ENCODE results near the gene ACSF3. TPM values are rescaled to one million over a fixed set of nuclear protein-coding genes. Genes with fewer than 3 reads are reported as not detected.

ACSF3 gene
- total and polyA plus RNA-seq, 4 experiments from 2014 or later, result 30.4 to 71.2 (median 50.0) TPM

GRCh38 chr16:89159850-89160354 is 66.2 kb downstream of the ACSF3 start:
- Histone ChIP-seq H3K27ac (ENCODE audit: low read depth, low read length) (no peak overlapping the region), H3K4me1 (ENCODE audit: insufficient read depth, low read length) (no peaks in the 10 kb centered on the region), H3K4me3 (ENCODE audit: low read length in 2 of 2) (no peak overlapping the region), H3K27me3 (ENCODE audit: insufficient read depth, low read length) (no peaks in the 10 kb centered on the region), H3K9me3 (ENCODE audit: control insufficient read depth in 1 of 2, low read length in 2 of 2) (no peaks in the 10 kb centered on the region), H3K36me3 (ENCODE audit: insufficient read depth, low read length) (no peaks in the 10 kb centered on the region)
- H3K4me3 Mint-ChIP-seq, result no peak overlapping the region
- H3K36me3 Mint-ChIP-seq, result no peaks in the 10 kb centered on the region
- no peaks in the 10 kb centered on the region for H3K9me3 Mint-ChIP-seq
- no peaks in the 10 kb centered on the region for H3K27me3 Mint-ChIP-seq
- intact Hi-C loops (cut with micrococcal nuclease), result no loop called here
- ChIA-PET CTCF (ENCODE audit: partially characterized antibody) (no interaction called here), POLR2A (ENCODE audit: partially characterized antibody) (no interaction called here)
- H3K27ac Mint-ChIP-seq, result peak overlapping the region in 1 of 7 donors; percentile 36
- DNase-seq, result no peak
- H3K4me1 Mint-ChIP-seq, result peaks cover 0 to 20% (median 1%) of the 10 kb centered on the region in 4 donors

GRCh38 chr16:89160977-89161701 is 67.5 kb downstream of the ACSF3 start:
- POLR2A ChIA-PET (ENCODE audit: partially characterized antibody), result no interaction called here
- H3K27ac ChIP-seq (ENCODE audit: low read depth, low read length), result no peak overlapping the region
- intact Hi-C loops (cut with micrococcal nuclease), result no loop called here
- no peaks in the 10 kb centered on the region for H3K9me3 ChIP-seq (ENCODE audit: control insufficient read depth in 1 of 2, low read length in 2 of 2)
- H3K36me3 ChIP-seq (ENCODE audit: insufficient read depth, low read length), result no peaks in the 10 kb centered on the region
- no peak overlapping the region for H3K4me3 ChIP-seq (ENCODE audit: low read length in 2 of 2)
- CTCF ChIA-PET (ENCODE audit: partially characterized antibody), result no interaction called here
- peak overlapping the region in 2 of 7 donors; percentile 18 to 48 for H3K27ac Mint-ChIP-seq
- no peaks in the 10 kb centered on the region for H3K9me3 Mint-ChIP-seq
- no peaks in the 10 kb centered on the region for H3K36me3 Mint-ChIP-seq
- no peaks in the 10 kb centered on the region for H3K27me3 ChIP-seq (ENCODE audit: insufficient read depth, low read length)
- H3K4me1 ChIP-seq (ENCODE audit: insufficient read depth, low read length), result no peaks in the 10 kb centered on the region
- H3K4me1 Mint-ChIP-seq, result peaks cover 0 to 11% (median 1%) of the 10 kb centered on the region in 4 donors
- DNase-seq, result no peak
- H3K4me3 Mint-ChIP-seq, result no peak overlapping the region
- no peaks in the 10 kb centered on the region for H3K27me3 Mint-ChIP-seq

GRCh38 chr16:89161763-89162713 is 68.4 kb downstream of the ACSF3 start:
- H3K27me3 Mint-ChIP-seq, result no peaks in the 10 kb centered on the region
- intact Hi-C loops (cut with micrococcal nuclease), result no loop called here

GRCh38 chr16:89163297-89163696 is 69.6 kb downstream of the ACSF3 start:
- no peak overlapping the region for H3K27ac Mint-ChIP-seq
- no peaks in the 10 kb centered on the region for H3K27me3 Mint-ChIP-seq
- H3K36me3 Mint-ChIP-seq, result no peaks in the 10 kb centered on the region
- Histone ChIP-seq H3K27me3 (ENCODE audit: insufficient read depth, low read length) (no peaks in the 10 kb centered on the region), H3K4me3 (ENCODE audit: low read length in 2 of 2) (no peak overlapping the region), H3K4me1 (ENCODE audit: insufficient read depth, low read length) (peaks cover 10% of the 10 kb centered on the region), H3K9me3 (ENCODE audit: control insufficient read depth in 1 of 2, low read length in 2 of 2) (no peaks in the 10 kb centered on the region), H3K36me3 (ENCODE audit: insufficient read depth, low read length) (no peaks in the 10 kb centered on the region), H3K27ac (ENCODE audit: low read depth, low read length) (no peak overlapping the region)
- no peak overlapping the region for H3K4me3 Mint-ChIP-seq
- H3K4me1 Mint-ChIP-seq, result peaks cover 0 to 3% (median 0%) of the 10 kb centered on the region in 4 donors
- ChIA-PET CTCF (ENCODE audit: partially characterized antibody) (interaction anchor here (1.4 kb wide), 1 partner anchor 348 kb away, joined by 3 read pairs; no protein-coding TSS in a partner anchor), POLR2A (ENCODE audit: partially characterized antibody) (interaction anchor here (0.7 kb wide), 1 partner anchor 68 kb away, joined by 3 read pairs; no protein-coding TSS in a partner anchor)
- no peaks in the 10 kb centered on the region for H3K9me3 Mint-ChIP-seq
- intact Hi-C loops (cut with micrococcal nuclease), result no loop called here
- no peak for DNase-seq

More at GRCh38 chr16:89161763-89162713, 68.4 kb downstream of the ACSF3 start:
- Mint-ChIP-seq H3K4me3 (peak overlapping the region in 1 of 8 donors; percentile 49), H3K36me3 (no peaks in the 10 kb centered on the region), H3K9me3 (no peaks in the 10 kb centered on the region), H3K27ac (peak overlapping the region in 3 of 7 donors; percentile 49 to 92 (median 67)), H3K4me1 (peaks cover 0 to 9% (median 1%) of the 10 kb centered on the region in 4 donors)
- POLR2A ChIA-PET (ENCODE audit: partially characterized antibody), result no interaction called here
- no peaks in the 10 kb centered on the region for H3K27me3 ChIP-seq (ENCODE audit: insufficient read depth, low read length)
- CTCF ChIA-PET (ENCODE audit: partially characterized antibody), result no interaction called here
- H3K9me3 ChIP-seq (ENCODE audit: control insufficient read depth in 1 of 2, low read length in 2 of 2), result no peaks in the 10 kb centered on the region
- no peak overlapping the region for H3K27ac ChIP-seq (ENCODE audit: low read depth, low read length)
- no peak overlapping the region for H3K4me3 ChIP-seq (ENCODE audit: low read length in 2 of 2)
- H3K36me3 ChIP-seq (ENCODE audit: insufficient read depth, low read length), result no peaks in the 10 kb centered on the region
- peaks cover 2% of the 10 kb centered on the region for H3K4me1 ChIP-seq (ENCODE audit: insufficient read depth, low read length)
- DNase-seq, result no peak

GRCh38 chr16:89164436-89164835 is 70.8 kb downstream of the ACSF3 start:
- intact Hi-C loops (cut with micrococcal nuclease), result no loop called here
- no peaks in the 10 kb centered on the region for H3K9me3 ChIP-seq (ENCODE audit: control insufficient read depth in 1 of 2, low read length in 2 of 2)
- no peak overlapping the region for H3K4me3 ChIP-seq (ENCODE audit: low read length in 2 of 2)
- Mint-ChIP-seq H3K27ac (no peak overlapping the region), H3K27me3 (no peaks in the 10 kb centered on the region), H3K9me3 (no peaks in the 10 kb centered on the region), H3K4me3 (no peak overlapping the region), H3K36me3 (no peaks in the 10 kb centered on the region), H3K4me1 (no peaks in the 10 kb centered on the region)
- H3K27ac ChIP-seq (ENCODE audit: low read depth, low read length), result no peak overlapping the region
- ChIA-PET CTCF (ENCODE audit: partially characterized antibody) (interaction anchor here (1.4 kb wide), 1 partner anchor 349 kb away, joined by 3 read pairs; no protein-coding TSS in a partner anchor), POLR2A (ENCODE audit: partially characterized antibody) (interaction anchor here (0.8 kb wide), 1 partner anchor 71 kb away, joined by 3 read pairs; the partner anchor contains the start of gene ACSF3)
- no peaks in the 10 kb centered on the region for H3K36me3 ChIP-seq (ENCODE audit: insufficient read depth, low read length)
- H3K27me3 ChIP-seq (ENCODE audit: insufficient read depth, low read length), result no peaks in the 10 kb centered on the region
- no peak for DNase-seq
- peaks cover 10% of the 10 kb centered on the region for H3K4me1 ChIP-seq (ENCODE audit: insufficient read depth, low read length)

GRCh38 chr16:89164847-89165680 is 71.4 kb downstream of the ACSF3 start:
- Histone ChIP-seq H3K4me3 (ENCODE audit: low read length in 2 of 2) (no peak overlapping the region), H3K27me3 (ENCODE audit: insufficient read depth, low read length) (no peaks in the 10 kb centered on the region), H3K4me1 (ENCODE audit: insufficient read depth, low read length) (peaks cover 14% of the 10 kb centered on the region), H3K36me3 (ENCODE audit: insufficient read depth, low read length) (no peaks in the 10 kb centered on the region), H3K27ac (ENCODE audit: low read depth, low read length) (no peak overlapping the region), H3K9me3 (ENCODE audit: control insufficient read depth in 1 of 2, low read length in 2 of 2) (no peaks in the 10 kb centered on the region)
- CTCF ChIA-PET (ENCODE audit: partially characterized antibody), result interaction anchor here (1.4 kb wide), 1 partner anchor 349 kb away, joined by 3 read pairs; no protein-coding TSS in a partner anchor
- no peaks in the 10 kb centered on the region for H3K9me3 Mint-ChIP-seq
- no peaks in the 10 kb centered on the region for H3K4me1 Mint-ChIP-seq
- POLR2A ChIA-PET (ENCODE audit: partially characterized antibody), result interaction anchor here (0.8 kb wide), 1 partner anchor 71 kb away, joined by 3 read pairs; the partner anchor contains the start of gene ACSF3
- intact Hi-C loops (cut with micrococcal nuclease), result loop anchor here (5.0 kb wide), 1 partner anchor 603 kb away; no protein-coding TSS in a partner anchor
- H3K36me3 Mint-ChIP-seq, result no peaks in the 10 kb centered on the region
- H3K27me3 Mint-ChIP-seq, result no peaks in the 10 kb centered on the region
- H3K27ac Mint-ChIP-seq, result no peak overlapping the region
- no peak for DNase-seq
- no peak overlapping the region for H3K4me3 Mint-ChIP-seq

All from CD4-positive, alpha-beta memory T cell (primary cell).